NCI-H82 treated with DMSO at 0.1 percent for 48 hours (cell line): ENCODE measurements around the gene MYBPC2.

Experiments used
- DNase-seq: peaks from one replicate; lab custom pipeline; 2025; ENCODE audit not compliant: unreplicated experiment; lab: John Stamatoyannopoulos, UW

MYBPC2 gene

DNA sequence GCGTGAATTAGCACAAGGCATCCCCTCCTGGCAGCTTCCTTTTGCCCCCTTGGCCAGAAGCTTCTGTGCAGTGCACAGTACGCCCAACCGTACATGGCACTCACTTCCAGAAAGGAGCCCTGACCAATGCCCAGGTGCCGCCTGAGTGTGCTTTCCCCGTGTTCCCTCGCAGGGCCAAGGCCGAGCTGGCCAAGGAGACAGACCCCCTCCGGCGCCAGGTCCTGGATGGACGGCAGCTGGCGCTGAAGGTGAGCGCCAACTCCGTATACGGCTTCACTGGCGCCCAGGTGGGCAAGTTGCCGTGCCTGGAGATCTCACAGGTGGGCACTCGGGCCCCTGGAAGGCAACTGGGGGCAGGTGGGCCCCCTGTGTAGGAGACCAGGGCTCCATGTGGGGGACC is 23.3 kb upstream of the MYBPC2 start:
- no peak for DNase-seq

DNA sequence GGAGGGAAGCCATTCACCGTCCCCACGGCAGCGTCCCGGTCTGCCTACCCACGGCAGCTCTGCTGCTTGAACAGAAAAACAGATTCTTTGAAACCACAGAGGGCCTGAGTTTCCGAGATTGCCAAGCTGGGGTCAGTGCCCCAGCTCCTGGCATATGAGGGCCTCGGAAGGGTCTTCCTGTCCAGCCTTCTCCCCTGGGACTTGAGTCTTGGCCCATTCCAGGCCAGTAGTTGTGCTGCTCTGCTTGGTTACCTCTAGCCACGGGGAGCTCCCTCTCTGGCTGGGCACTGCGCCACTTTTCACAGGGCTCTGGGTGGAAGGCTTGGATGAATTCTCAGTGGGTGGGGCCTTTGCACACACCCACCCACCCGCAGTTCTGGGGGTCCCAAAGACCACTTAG is 22.6 kb upstream of the MYBPC2 start:
- DNase-seq = no peak

DNA sequence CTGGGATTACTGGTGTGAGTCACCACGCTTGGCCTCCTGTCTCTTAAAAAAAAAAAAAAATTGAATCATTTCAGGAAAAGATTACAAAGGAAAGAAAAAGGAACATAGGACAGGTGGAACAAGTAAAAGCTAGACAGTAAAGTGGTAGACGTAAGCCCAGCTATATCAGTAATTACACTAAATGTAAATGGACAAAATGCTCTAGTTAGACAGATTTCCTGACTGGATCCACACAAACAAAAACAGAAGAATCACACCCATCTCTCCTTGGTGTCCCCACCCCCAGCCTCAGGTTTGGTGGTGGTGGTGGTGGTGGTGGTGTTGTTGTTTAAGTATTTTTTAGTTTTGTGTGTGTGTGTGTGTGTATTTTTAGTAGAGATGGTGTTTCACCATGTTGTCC is 20.3 kb upstream of the MYBPC2 start:
- no peak for DNase-seq

- no peak for DNase-seq
These were observed 19.6 kb upstream of the MYBPC2 start for GRCh38 chr19:50413096-50413495.

- DNase-seq = no peak
These were observed 19.2 kb upstream of the MYBPC2 start for GRCh38 chr19:50413531-50413930.

DNA sequence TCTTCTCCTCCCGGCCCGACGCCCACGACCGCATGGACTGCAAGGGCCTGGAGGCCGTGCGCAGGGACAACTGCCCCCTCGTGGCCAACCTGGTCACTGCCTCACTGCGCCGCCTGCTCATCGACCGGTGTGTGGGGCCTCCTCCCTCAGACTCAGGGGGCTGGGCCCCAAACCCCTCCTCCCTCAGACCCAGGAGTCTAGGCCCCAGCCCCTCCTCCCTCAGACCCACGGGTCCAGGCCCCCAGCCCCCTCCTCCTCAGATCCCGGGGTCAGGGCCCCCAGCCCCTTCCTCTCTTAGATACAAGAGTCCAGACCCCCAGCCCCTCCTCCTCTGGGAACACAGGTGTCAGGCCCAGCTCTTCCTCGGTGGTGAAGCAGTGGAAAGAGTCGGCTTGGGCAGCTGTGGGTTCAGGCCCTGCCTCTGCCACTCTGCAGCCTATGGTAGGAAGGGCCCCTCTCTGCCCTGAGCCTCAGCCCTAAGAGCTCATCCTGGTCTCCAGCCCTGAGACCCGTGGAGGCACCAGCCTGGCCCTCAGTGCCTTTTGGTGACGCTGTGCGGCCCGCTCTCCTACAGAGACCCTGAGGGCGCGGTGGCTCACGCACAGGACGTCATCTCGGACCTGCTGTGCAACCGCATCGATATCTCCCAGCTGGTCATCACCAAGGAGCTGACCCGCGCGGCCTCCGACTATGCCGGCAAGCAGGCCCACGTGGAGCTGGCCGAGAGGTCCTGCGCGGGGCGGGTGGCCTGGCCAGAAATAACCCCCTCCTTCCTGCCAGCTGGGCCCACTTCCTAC is 17.6 kb upstream of the MYBPC2 start:
- DNase-seq = peak; percentile 3

DNA sequence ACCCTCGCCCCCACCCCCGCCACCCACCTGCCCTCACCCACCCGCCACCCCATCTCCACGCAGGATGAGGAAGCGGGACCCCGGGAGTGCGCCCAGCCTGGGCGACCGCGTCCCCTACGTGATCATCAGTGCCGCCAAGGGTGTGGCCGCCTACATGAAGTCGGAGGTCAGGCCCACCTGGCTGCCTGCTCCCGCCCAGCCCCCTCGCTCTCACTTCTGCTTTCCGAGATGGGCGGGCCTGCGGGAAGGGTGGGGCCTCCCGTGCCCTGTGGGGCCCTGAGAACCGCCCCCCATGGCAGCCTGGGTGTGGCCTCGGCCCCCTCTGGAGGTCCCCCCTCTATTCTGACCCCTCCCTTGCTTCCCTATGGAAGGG is 17.0 kb upstream of the MYBPC2 start:
- no peak for DNase-seq

DNA sequence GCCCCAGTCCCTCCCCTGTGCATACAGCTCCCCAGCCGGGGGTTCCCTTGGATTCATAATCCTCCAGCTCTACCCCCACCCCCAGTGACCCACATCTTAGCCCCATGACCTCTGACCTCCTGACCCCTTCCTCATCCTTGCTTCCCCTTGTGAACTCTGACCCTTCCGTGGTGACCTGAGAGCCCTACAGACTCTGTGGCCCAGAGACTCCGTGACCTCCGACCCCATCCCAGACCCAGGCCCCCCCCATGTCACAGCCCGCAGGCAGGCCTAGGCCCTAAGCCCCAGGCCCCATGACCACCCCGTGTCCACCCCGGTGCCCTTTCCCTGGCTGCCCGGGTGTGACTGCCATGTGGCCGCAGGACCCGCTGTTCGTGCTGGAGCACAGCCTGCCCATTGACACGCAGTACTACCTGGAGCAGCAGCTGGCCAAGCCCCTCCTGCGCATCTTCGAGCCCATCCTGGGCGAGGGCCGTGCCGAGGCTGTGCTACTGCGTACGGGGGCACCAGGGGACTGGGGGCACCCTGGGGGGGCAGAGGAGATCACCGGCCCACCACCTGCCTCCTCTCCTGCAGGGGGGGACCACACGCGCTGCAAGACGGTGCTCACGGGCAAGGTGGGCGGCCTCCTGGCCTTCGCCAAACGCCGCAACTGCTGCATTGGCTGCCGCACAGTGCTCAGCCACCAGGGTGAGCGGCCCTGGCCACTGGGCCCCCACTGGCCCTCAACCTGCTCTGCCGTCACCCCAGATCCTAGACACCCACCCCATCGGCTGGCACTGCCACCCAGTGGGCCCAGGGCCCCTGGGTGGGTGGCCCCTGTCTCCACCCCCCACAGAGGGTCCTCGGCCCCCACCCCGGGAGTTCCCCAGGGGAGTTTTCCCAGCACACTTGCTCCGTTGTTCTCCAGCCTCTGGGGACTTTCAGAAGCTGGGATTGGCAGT is 16.4 kb upstream of the MYBPC2 start:
- no peak for DNase-seq

DNA sequence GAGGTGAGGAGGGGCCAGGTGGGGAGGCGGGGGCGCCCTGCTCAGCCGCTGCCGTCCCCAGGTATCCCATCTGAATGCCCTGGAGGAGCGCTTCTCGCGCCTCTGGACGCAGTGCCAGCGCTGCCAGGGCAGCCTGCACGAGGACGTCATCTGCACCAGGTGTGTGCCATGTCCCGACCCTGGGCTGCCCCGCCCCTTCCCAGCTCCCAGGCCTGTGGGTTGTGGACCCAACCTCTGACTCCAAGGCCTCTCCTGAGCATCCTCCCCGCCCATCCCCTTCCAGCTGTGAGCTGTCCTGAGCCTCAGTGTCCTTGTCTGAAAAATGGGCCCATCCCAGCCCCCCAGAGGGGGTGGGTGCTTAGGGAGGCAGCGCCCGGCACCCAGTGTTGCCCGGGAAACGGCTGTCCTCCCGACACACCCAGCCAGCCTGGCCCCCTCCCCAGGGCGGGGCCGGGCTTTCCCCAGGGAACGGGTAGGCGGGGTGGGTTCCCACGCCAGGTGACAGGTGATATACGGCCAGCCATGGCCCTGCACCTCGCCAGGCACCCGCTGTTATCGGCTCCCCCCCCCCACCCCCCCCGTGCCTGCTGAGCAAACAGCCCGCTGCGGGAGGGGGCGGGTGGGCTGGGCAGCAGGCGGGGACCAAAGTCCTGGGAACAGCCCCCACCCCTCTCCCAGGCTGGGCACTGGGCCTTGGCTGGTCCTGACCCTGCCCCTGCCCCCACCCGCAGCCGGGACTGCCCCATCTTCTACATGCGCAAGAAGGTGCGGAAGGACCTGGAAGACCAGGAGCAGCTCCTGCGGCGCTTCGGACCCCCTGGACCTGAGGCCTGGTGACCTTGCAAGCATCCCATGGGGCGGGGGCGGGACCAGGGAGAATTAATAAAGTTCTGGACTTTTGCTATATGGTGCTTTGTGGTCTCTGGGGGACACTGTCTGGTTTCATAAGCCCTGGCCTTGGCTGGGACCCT is 15.3 kb upstream of the MYBPC2 start:
- no peak for DNase-seq

- no peak for DNase-seq
These were observed 14.3 kb upstream of the MYBPC2 start, which contains the start of gene SPIB for GRCh38 chr19:50418176-50419021. Gene SPIB (plus strand): TSS chr19:50418938. CDS start chr19:50418963, 25 bp downstream.

GRCh38 chr19:50419022-50419579 is 13.6 kb upstream of the MYBPC2 start:
- DNase-seq = no peak

DNA sequence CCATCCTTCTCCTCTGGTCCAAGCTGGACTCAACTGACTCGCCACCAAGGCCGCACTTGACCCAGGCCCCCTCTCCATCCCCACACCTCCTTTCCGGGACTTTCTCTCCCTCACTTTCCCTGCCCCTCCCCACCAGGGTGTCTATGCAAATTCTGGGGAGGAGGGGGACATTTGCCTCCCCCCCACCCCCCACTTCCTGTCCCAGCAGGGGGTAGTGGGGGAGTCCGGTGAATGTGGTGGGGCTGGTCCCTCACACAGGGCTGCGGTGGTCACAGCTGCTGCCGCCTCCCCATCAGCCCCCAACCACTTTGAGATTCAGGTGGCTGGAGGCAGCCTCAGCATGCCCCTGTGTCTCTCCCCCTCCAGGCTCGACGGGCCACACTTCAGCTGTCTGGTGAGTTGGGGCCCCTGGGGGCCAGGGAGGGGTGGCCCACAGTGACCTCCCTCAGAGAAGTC is 13.1 kb upstream of the MYBPC2 start:
- no peak for DNase-seq

DNA sequence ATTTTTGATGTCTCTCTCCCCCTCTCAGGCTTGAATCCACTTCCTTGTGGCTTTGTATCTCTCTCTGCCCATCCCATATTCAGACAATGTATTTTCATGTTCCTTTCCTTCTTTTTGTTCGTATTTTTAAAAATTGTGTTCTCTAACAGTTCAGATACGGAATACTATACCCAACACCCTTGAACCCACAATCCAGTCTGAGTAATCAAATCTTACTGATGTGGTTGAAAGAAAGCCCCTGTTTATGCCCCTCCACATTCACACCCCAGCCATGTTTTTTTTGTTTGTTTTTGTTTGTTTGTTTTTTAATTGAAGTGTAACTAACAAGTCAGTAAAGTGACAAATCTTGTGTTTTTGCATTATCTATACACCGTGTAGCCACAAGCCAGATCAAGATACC is 12.6 kb upstream of the MYBPC2 start:
- no peak for DNase-seq

DNA sequence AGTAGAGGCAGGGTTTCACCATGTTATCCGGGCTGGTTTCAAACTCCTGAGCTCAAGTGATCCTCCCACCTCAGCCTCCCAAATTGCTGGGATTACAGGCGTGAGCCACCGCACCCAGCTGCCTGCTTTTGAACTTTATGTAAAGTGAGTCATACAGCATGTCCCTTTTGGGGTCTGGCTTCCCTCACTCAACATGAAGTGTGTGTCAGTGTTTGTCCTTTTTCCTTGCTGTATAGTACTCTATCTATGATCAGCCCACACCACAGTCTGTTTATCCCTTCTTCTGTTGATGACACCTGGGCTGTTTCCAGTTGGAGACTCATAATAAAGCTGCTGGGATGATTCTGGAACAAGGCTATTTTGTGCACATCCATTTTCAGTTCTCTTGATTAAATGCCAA is 11.9 kb upstream of the MYBPC2 start:
- DNase-seq = no peak

- DNase-seq = no peak
These were observed 10.1 kb upstream of the MYBPC2 start for GRCh38 chr19:50422397-50423278.

- DNase-seq = no peak
These were observed 9.2 kb upstream of the MYBPC2 start for GRCh38 chr19:50423279-50424113.

DNA sequence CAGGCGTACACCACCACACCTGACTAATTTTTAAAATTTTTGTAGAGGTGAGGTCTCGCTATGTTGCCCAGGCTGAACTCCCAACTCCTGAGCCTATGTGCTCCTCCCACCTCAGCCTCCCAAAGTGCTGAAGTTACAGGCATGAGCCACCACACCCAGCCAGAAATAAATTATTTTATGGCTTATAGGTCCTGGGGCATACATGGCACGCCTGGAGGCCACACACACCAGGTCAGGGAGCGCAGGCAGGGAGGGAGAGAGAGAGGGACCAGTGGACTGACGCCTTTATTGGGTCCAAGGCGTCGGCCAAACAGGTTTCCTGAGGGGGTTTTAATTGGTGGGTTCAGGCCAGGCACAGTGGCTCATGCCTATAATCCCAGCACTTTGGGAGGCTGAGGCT is 7.1 kb upstream of the MYBPC2 start:
- no peak for DNase-seq
